SK-N-SH treated with all-trans-retinoic acid at 6 μM for 48 hours (cell line): ENCODE data around the gene ZNF850.
"Not testable (repeated sequence)": the region's sequence is repeated elsewhere in the genome, so short reads cannot be mapped to it uniquely, and the experiment has no call there.

ENCODE experiments used
- ATAC-seq: fragments of 200-7000 bp; cut with Tn5 transposase; 3 replicates; pipeline ENCODE4 v1.9.1; 2020; ENCODE audit warnings: mild to moderate bottlenecking, moderate library complexity
- ARNTL ChIP-seq: fragments of 450-650 bp; formaldehyde crosslinking; IDR thresholded peaks from 2 replicates; pipeline ENCODE4 v1.5.0; 2020; ENCODE audit warnings: low read depth, mild to moderate bottlenecking, moderate library complexity, borderline replicate concordance
- BACH2 ChIP-seq: fragments of 250-450 bp; sonication (Bioruptor Pico); IDR thresholded peaks from 2 replicates; pipeline ENCODE4 v1.9.0; 2021; ENCODE audit warnings: mild to moderate bottlenecking, borderline replicate concordance
- CREB5 ChIP-seq: fragments of 250-450 bp; sonication (Bioruptor Pico); IDR thresholded peaks from 2 replicates; pipeline ENCODE4 v1.5.1; 2020; ENCODE audit warnings: low read depth, mild to moderate bottlenecking, moderate library complexity
- CSRNP3 ChIP-seq: fragments of 250-450 bp; sonication (Bioruptor Pico); IDR thresholded peaks from 2 replicates; pipeline ENCODE4 v1.5.1; 2021; ENCODE audit warnings: mild to moderate bottlenecking, moderate library complexity
- ESRRG ChIP-seq: fragments of 250-450 bp; sonication (Bioruptor Pico); IDR thresholded peaks from 2 replicates; pipeline ENCODE4 v1.6.1; 2021; ENCODE audit warnings: mild to moderate bottlenecking
- GLIS3 ChIP-seq: fragments of 250-450 bp; sonication (Bioruptor Pico); IDR thresholded peaks from 2 replicates; pipeline ENCODE4 v1.5.0; 2020; ENCODE audit warnings: mild to moderate bottlenecking, moderate library complexity
- ISL1 ChIP-seq: fragments of 250-450 bp; sonication (Bioruptor Pico); IDR thresholded peaks from 2 replicates; pipeline ENCODE4 v2.1.2; 2022; ENCODE audit warnings: mild to moderate bottlenecking, moderate library complexity
- OSR1 ChIP-seq: fragments of 250-450 bp; sonication (Bioruptor Pico); IDR thresholded peaks from 2 replicates; pipeline ENCODE4 v1.8.0; 2022; ENCODE audit warnings: moderate library complexity, mild to moderate bottlenecking, inconsistent platforms
- PATZ1 ChIP-seq: fragments of 250-450 bp; sonication (Bioruptor Pico); IDR thresholded peaks from 2 replicates; pipeline ENCODE4 v1.8.0; 2020; ENCODE audit warnings: mild to moderate bottlenecking, moderate library complexity, borderline replicate concordance
- POU6F1 ChIP-seq: fragments of 250-450 bp; sonication (Bioruptor Pico); IDR thresholded peaks from 2 replicates; pipeline ENCODE4 v1.8.0; 2021; ENCODE audit warnings: low read depth, mild to moderate bottlenecking, moderate library complexity, borderline replicate concordance
- PPARA ChIP-seq: fragments of 250-450 bp; sonication (Bioruptor Pico); IDR thresholded peaks from 2 replicates; pipeline ENCODE4 v1.5.0; 2020; ENCODE audit warnings: mild to moderate bottlenecking, borderline replicate concordance
- RARB ChIP-seq: fragments of 250-450 bp; sonication (Bioruptor Pico); IDR thresholded peaks from 2 replicates; pipeline ENCODE4 v1.8.0; 2021; ENCODE audit warnings: mild to moderate bottlenecking, moderate library complexity
- SNAI2 ChIP-seq: fragments of 250-450 bp; sonication (Bioruptor Pico); IDR thresholded peaks from 2 replicates; pipeline ENCODE4 v1.5.0; 2020; ENCODE audit warnings: mild to moderate bottlenecking, moderate library complexity
- TCF4 ChIP-seq: fragments of 250-450 bp; sonication (Bioruptor Pico); IDR thresholded peaks from 2 replicates; pipeline ENCODE4 v1.8.0; 2021; ENCODE audit warnings: mild to moderate bottlenecking, moderate library complexity, borderline replicate concordance
- TSHZ2 ChIP-seq: fragments of 250-450 bp; sonication (Bioruptor Pico); IDR thresholded peaks from 2 replicates; pipeline ENCODE4 v1.5.0; 2020; ENCODE audit warnings: mild to moderate bottlenecking, moderate library complexity
- ZC3H10 ChIP-seq: fragments of 250-450 bp; sonication (Bioruptor Pico); IDR thresholded peaks from 2 replicates; pipeline ENCODE4 v1.5.1; 2021; ENCODE audit warnings: mild to moderate bottlenecking, moderate library complexity
- ZFP3 ChIP-seq: fragments of 250-450 bp; sonication (Bioruptor Pico); IDR thresholded peaks from 2 replicates; pipeline ENCODE4 v1.5.0; 2020; ENCODE audit warnings: mild to moderate bottlenecking, moderate library complexity
- ZNF565 ChIP-seq: fragments of 450-650 bp; formaldehyde crosslinking; conservative IDR thresholded peaks from 2 replicates; pipeline ENCODE4 v1.5.0; 2020; ENCODE audit warnings: low read depth, mild to moderate bottlenecking, moderate library complexity
- ZNF70 ChIP-seq: fragments of 450-650 bp; formaldehyde crosslinking; IDR thresholded peaks from 2 replicates; pipeline ENCODE4 v1.5.0; 2020; ENCODE audit warnings: mild to moderate bottlenecking, moderate library complexity

The ZNF850 gene

GRCh38 chr19:36745870-36746269, 26.7 kb downstream of the ZNF850 start:
- no peak for ATAC-seq
- no peak for TF ChIP-seq BACH2 (CRISPR knock-in tag)
- TF ChIP-seq ZFP3 (CRISPR knock-in tag) = no peak
- no peak for TF ChIP-seq TSHZ2 (CRISPR knock-in tag)
- no peak for TF ChIP-seq POU6F1 (CRISPR knock-in tag)
- TF ChIP-seq SNAI2 = no peak
- TF ChIP-seq PPARA (CRISPR knock-in tag) = no peak
- no peak for TF ChIP-seq ESRRG (CRISPR knock-in tag)

- not testable (repeated sequence) for ATAC-seq
These were observed 36.4 kb downstream of the ZNF850 start for GRCh38 chr19:36736166-36736565.

GRCh38 chr19:36719687-36720556, 52.7 kb downstream of the ZNF850 start:
- ATAC-seq = no peak
- TF ChIP-seq RARB (CRISPR knock-in tag) (no peak), CSRNP3 (CRISPR knock-in tag) (no peak), ARNTL (CRISPR knock-in tag) (no peak), OSR1 (CRISPR knock-in tag) (no peak), BACH2 (CRISPR knock-in tag) (no peak), ZNF565 (CRISPR knock-in tag) (no peak), ZFP3 (CRISPR knock-in tag) (no peak), TSHZ2 (CRISPR knock-in tag) (no peak), ISL1 (CRISPR knock-in tag) (no peak), PATZ1 (CRISPR knock-in tag) (no peak), ZNF70 (no peak), ESRRG (CRISPR knock-in tag) (no peak), CREB5 (CRISPR knock-in tag) (no peak), SNAI2 (no peak), GLIS3 (CRISPR knock-in tag) (no peak), ZC3H10 (CRISPR knock-in tag) (no peak), TCF4 (CRISPR knock-in tag) (no peak)
